Epithelial cell of proximal tubule (primary cell): ENCODE results near the gene COA4. TPM values are rescaled to one million over a fixed set of nuclear protein-coding genes. Genes with fewer than 3 reads are reported as not detected.

Experiments
- DNase-seq: peaks from one replicate; pipeline ENCODE4 v3.0.0-alpha.2; 2011; ENCODE audit warnings: low read depth
- H3K4me3 ChIP-seq: 2 replicates; pipeline ENCODE4 v1.5.1; 2011; ENCODE audit warnings: low read depth, mild to moderate bottlenecking, low read length
- CTCF ChIP-seq: conservative IDR thresholded peaks from 2 replicates; pipeline ENCODE4 v1.5.1; 2012; ENCODE audit warnings: low read depth, mild to moderate bottlenecking, low read length
- total RNA-seq: library from RNA; depleted of rRNA; stranded (reverse); fragments of >200 nt; gene quantifications from 2 replicates; pipeline ENCODE4 v1.2.3, GENCODE V29; 2015

Gene COA4
- 133 and 134 TPM in 2 replicates for total RNA-seq

- peak; percentile 70 for DNase-seq
- TF ChIP-seq CTCF = no peak
- H3K4me3 ChIP-seq = peak within 1 kb of the TSS; percentile 94
Measured at GRCh38 chr11:73876424-73877310, at the start of gene COA4, which contains the start of gene PAAF1. COA4 (minus strand) TSS chr11:73876846; CDS start chr11:73873378, 3,468 bp downstream. PAAF1 (plus strand) TSS chr11:73876999; CDS start chr11:73877022, 23 bp downstream.

GRCh38 chr11:73921180-73921579, 44.5 kb upstream of the COA4 start:
- TF ChIP-seq CTCF = no peak
- no peak for DNase-seq
- no peak overlapping the region for H3K4me3 ChIP-seq

GRCh38 chr11:73916435-73916834, 39.8 kb upstream of the COA4 start:
- DNase-seq = no peak
- TF ChIP-seq CTCF = no peak
- no peak overlapping the region for H3K4me3 ChIP-seq

GRCh38 chr11:73914284-73914683, 37.6 kb upstream of the COA4 start:
- no peak for TF ChIP-seq CTCF

GRCh38 chr11:73913472-73913871, 36.8 kb upstream of the COA4 start:
- no peak for DNase-seq
- no peak for TF ChIP-seq CTCF

More at GRCh38 chr11:73914284-73914683, 37.6 kb upstream of the COA4 start:
- DNase-seq = no peak
- no peak overlapping the region for H3K4me3 ChIP-seq

GRCh38 chr11:73912026-73912425, 35.4 kb upstream of the COA4 start:
- no peak overlapping the region for H3K4me3 ChIP-seq
- DNase-seq = no peak
- TF ChIP-seq CTCF = no peak

More at GRCh38 chr11:73913472-73913871, 36.8 kb upstream of the COA4 start:
- H3K4me3 ChIP-seq = no peak overlapping the region
